Pancreas (tissue), 10 donors: ENCODE measurements around the gene FADS1. TPM values are rescaled to one million over a fixed set of nuclear protein-coding genes. Genes with fewer than 3 reads are reported as not detected.
A peak's percentile ranks its signal among the peaks of the same experiment; 100 is the strongest.

Source experiments
- ATAC-seq, 4 donors: fragments of 200-7000 bp; cut with Tn5 transposase; one replicate each; pipeline versions ENCODE4 v1.8.0 to v1.9.1; 2020; ENCODE audit warnings: mild to moderate bottlenecking in 4 of 4, moderate library complexity in 4 of 4
- DNase-seq, 6 donors: peaks; one replicate each; pipeline ENCODE4 v3.0.0-alpha.2; 2020
- FAIRE-seq: peaks from 2 replicates; lab custom pipeline; 2012; peaks lifted over from hg19 to GRCh38; lab: Jason Lieb, UNC
- H3K27ac ChIP-seq, 4 donors: fragments of 200-600 bp; sonication (generic); 1 replicate in 3 of 4; 2 replicates in 1 of 4; pipeline versions ENCODE4 v1.5.0 to v1.8.0; 2020
- H3K27me3 ChIP-seq, 4 donors: fragments of 200-600 bp; one replicate each; pipeline ENCODE4 v1.8.0; 2021
- H3K36me3 ChIP-seq, 3 donors: fragments of 200-600 bp; sonication (generic) in 1 of 3; one replicate each; pipeline versions ENCODE4 v1.5.0 to v1.8.0; 2020 to 2021
- H3K4me1 ChIP-seq, 3 donors: fragments of 200-600 bp; one replicate each; pipeline ENCODE4 v1.8.0; 2021
- H3K4me3 ChIP-seq, 4 donors: fragments of 200-600 bp; sonication (generic) in 2 of 4; one replicate each; pipeline versions ENCODE4 v1.5.0 to v1.8.0; 2020 to 2021
- H3K9me3 ChIP-seq, 4 donors: fragments of 200-600 bp; one replicate each; pipeline ENCODE4 v1.8.0; 2021
- WGBS, 2 donors: extraction: QIAGEN DNeasy Blood & Tissue Kit; methylation state at CpG; one replicate each; pipeline ENCODE4 v1.1.7; 2013; 5-methylcytosine and 5-hydroxymethylcytosine counted together
- intact Hi-C, 3 donors: fragments of 100-400 bp; cut with DNase I; formaldehyde crosslinking; loops; one replicate each; pipeline versions ENCODE4 v1.11.1 to v1.14.2; 2022
- polyA plus RNA-seq, 2 donors: library from polyadenylated mRNA; stranded (reverse); fragments of 200-250 nt; gene quantifications; one replicate each; pipeline ENCODE4 v1.2.3, GENCODE V29; 2013
- total RNA-seq, 6 donors: library from RNA; stranded (reverse); fragmentation: NEBNext Ultra II Directional in 4 of 6; extraction: Animal tissue kit (Norgen Biotek cat#: 25700) in 4 of 6; gene quantifications; one replicate each; pipeline versions ENCODE4 v1.2.1 to v1.2.4, GENCODE V29; 2021 to 2023
- TF ChIP-seq, protein P1 (sequence below), 4 donors: fragments of 200-600 bp; sonication (generic) in 3 of 4; IDR thresholded peaks; one replicate each; pipeline versions ENCODE4 v1.5.0 to v1.8.0; 2021; ENCODE audit warnings: antibody characterized with exemption in 4 of 4
- donor health status: healthy with polysubstance abuse.
- donor health status: DM: no; HTN: no; CAD: no; lungs with moderate emphysema.
- donor health status: DM: no; HTN: no; CAD: no.
- donor health status: control.
- donor health status: control.
- donor health status: Bipolar disorder and iron deficiency.
- donor health status: DM: yes; HTN: yes; CAD: no.
- donor health status: DM: no; HTN: no; CAD: no.
- donor health status: DM: no; HTN: no; CAD: no.
- donor health status: DM: yes; HTN: yes; CAD: no.

The FADS1 gene
- total and polyA plus RNA-seq, 8 donors: 2.3 to 15.1 (median 5.4) TPM

GRCh38 chr11:61795459-61795858 lies 21.3 kb downstream of the FADS1 start:
- intact Hi-C loops: no loop called here

GRCh38 chr11:61794579-61794978 lies 22.2 kb downstream of the FADS1 start:
- 87 to 91% methylated on average over 4 of the region's 4 CpGs for WGBS, 2 donors
- Histone ChIP-seq H3K27ac (no peak overlapping the region), H3K27me3 (no peaks in the 10 kb centered on the region), H3K4me1 (peaks cover 0 to 19% (median 0%) of the 10 kb centered on the region in 3 donors), H3K9me3 (no peaks in the 10 kb centered on the region), H3K36me3 (peaks cover 0 to 7% (median 0%) of the 10 kb centered on the region in 3 donors), H3K4me3 (no peak overlapping the region)
- no peak for ATAC-seq
- TF ChIP-seq, protein P1, sequence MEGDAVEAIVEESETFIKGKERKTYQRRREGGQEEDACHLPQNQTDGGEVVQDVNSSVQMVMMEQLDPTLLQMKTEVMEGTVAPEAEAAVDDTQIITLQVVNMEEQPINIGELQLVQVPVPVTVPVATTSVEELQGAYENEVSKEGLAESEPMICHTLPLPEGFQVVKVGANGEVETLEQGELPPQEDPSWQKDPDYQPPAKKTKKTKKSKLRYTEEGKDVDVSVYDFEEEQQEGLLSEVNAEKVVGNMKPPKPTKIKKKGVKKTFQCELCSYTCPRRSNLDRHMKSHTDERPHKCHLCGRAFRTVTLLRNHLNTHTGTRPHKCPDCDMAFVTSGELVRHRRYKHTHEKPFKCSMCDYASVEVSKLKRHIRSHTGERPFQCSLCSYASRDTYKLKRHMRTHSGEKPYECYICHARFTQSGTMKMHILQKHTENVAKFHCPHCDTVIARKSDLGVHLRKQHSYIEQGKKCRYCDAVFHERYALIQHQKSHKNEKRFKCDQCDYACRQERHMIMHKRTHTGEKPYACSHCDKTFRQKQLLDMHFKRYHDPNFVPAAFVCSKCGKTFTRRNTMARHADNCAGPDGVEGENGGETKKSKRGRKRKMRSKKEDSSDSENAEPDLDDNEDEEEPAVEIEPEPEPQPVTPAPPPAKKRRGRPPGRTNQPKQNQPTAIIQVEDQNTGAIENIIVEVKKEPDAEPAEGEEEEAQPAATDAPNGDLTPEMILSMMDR (IDR thresholded peaks at IDR 0.05): no peak
- no peak for DNase-seq
- intact Hi-C loops: no loop called here
- no peak for FAIRE-seq

More at GRCh38 chr11:61795459-61795858, 21.3 kb downstream of the FADS1 start:
- H3K4me3 ChIP-seq: no peak overlapping the region
- ATAC-seq: no peak
- H3K4me1 ChIP-seq: peaks cover 0 to 19% (median 0%) of the 10 kb centered on the region in 3 donors
- no peaks in the 10 kb centered on the region for H3K9me3 ChIP-seq
- FAIRE-seq: no peak
- WGBS, 2 donors: 76 to 79% methylated on average over 12 of the region's 12 CpGs
- H3K27ac ChIP-seq: no peak overlapping the region
- TF ChIP-seq, protein P1 (IDR thresholded peaks at IDR 0.05): no peak
- no peaks in the 10 kb centered on the region for H3K36me3 ChIP-seq
- DNase-seq: peak in 1 of 6 donors; percentile 45
- no peaks in the 10 kb centered on the region for H3K27me3 ChIP-seq

DNA sequence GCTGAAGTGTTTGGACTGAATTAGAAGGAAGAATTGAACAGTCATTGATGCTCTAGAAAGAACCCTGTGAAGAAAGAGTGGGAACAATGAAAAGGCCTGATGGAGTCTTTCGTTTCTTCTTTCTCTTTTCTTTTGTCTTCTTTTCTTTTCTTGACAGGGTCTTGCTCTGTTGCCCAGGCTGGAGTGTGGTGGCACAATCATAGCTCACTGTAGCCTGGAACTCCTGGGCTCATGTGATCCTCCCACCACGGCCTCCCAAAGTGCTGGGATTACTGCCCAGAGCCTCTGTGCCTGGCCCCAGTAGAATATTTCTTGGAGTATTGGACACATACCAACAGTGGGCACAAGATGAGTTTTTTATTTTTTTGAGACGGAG lies 23.0 kb downstream of the FADS1 start:
- Histone ChIP-seq H3K4me1 (peaks cover 0 to 19% (median 0%) of the 10 kb centered on the region in 3 donors), H3K36me3 (peaks cover 0 to 14% (median 2%) of the 10 kb centered on the region in 3 donors), H3K27ac (no peak overlapping the region), H3K9me3 (no peaks in the 10 kb centered on the region), H3K27me3 (no peaks in the 10 kb centered on the region), H3K4me3 (peak overlapping the region in 1 of 4 donors; percentile 88)
- ATAC-seq (no peak), DNase-seq (no peak), FAIRE-seq (no peak)
- TF ChIP-seq, protein P1 (IDR thresholded peaks at IDR 0.05): no peak
- intact Hi-C loops: no loop called here
- WGBS, 2 donors: 56 to 59% methylated on average over 3 of the region's 3 CpGs

DNA sequence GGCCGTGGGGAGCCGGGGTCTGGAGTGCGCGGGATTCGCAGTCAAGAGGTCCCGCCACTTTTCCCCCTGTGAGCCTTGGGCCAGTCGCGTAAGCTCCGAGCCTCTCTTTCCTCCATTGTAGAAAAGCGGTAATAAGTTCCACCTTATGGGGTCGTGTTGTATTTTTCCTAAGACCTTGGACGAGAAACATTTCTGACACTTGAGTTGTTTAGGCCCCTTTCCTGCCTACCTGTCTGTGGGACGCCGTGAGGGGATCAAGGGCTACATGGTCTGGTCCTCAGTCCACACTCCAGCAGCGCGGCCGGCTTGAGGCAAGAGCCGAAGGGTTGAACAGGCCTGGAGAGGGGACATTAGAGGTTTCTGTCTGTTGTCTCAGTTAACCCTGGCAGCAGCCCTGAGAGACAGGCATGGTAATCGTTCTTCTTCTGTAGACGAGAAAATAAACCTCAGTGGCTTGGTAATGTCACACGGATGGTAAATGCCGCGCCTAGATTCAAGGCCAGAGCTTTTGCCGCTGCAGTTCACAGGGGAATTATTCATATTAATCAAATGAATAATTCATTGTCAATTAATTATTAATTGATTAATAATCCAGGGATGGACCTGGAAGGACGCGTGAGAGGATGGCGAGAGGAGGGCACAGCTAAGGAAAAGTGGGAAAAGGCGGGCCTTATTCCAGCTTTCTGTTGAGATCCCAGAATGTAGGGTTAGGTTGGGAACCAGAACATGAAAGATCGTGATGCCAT lies 23.5 kb downstream of the FADS1 start:
- Histone ChIP-seq H3K4me1 (peaks cover 0 to 19% (median 0%) of the 10 kb centered on the region in 3 donors), H3K36me3 (peaks cover 0 to 15% (median 7%) of the 10 kb centered on the region in 3 donors), H3K4me3 (peak overlapping the region; percentile 63 to 88 (median 82)), H3K9me3 (no peaks in the 10 kb centered on the region), H3K27me3 (no peaks in the 10 kb centered on the region), H3K27ac (peak overlapping the region; percentile 86 to 97 (median 96))
- intact Hi-C loops: no loop called here
- TF ChIP-seq, protein P1 (IDR thresholded peaks at IDR 0.05): no peak
- DNase-seq (peak in 1 of 6 donors; percentile 23), ATAC-seq (peak in 2 of 4 donors; percentile 11 to 14), FAIRE-seq (no peak)
- WGBS, 2 donors: 2 to 3% methylated on average over 28 to 29 of the region's 29 CpGs
